Measurements from ENCODE around the gene LONRF3. TPM values are rescaled to one million over a fixed set of nuclear protein-coding genes. Genes with fewer than 3 reads are reported as not detected.

LONRF3 gene
- total and polyA plus RNA-seq, 2 of the 13 experiments (the other 11 are each of a cell fraction or from before 2014, with no cell fraction given), result 4.8 to 11.6 TPM

DNA sequence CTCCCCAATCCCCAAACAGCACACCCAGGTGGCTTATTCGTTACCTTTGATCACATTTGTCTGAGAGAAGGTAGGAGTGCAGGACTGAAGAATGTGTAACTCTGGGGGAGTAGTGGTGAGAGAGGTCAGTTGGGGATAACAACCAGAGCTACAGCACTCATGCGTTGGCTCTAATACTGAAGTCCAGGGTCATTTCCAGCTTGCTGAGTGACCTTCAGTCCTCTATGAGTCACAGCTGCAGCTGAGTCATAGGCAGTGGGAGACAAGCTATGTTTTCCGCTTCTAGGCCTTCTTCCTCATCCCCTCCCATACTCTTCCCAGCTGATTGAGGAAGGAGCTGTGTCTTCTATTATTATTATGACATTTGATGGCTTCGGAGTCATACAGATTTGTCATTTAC is 66.8 kb downstream of the LONRF3 start (continued):
- TF ChIP-seq, protein P1, sequence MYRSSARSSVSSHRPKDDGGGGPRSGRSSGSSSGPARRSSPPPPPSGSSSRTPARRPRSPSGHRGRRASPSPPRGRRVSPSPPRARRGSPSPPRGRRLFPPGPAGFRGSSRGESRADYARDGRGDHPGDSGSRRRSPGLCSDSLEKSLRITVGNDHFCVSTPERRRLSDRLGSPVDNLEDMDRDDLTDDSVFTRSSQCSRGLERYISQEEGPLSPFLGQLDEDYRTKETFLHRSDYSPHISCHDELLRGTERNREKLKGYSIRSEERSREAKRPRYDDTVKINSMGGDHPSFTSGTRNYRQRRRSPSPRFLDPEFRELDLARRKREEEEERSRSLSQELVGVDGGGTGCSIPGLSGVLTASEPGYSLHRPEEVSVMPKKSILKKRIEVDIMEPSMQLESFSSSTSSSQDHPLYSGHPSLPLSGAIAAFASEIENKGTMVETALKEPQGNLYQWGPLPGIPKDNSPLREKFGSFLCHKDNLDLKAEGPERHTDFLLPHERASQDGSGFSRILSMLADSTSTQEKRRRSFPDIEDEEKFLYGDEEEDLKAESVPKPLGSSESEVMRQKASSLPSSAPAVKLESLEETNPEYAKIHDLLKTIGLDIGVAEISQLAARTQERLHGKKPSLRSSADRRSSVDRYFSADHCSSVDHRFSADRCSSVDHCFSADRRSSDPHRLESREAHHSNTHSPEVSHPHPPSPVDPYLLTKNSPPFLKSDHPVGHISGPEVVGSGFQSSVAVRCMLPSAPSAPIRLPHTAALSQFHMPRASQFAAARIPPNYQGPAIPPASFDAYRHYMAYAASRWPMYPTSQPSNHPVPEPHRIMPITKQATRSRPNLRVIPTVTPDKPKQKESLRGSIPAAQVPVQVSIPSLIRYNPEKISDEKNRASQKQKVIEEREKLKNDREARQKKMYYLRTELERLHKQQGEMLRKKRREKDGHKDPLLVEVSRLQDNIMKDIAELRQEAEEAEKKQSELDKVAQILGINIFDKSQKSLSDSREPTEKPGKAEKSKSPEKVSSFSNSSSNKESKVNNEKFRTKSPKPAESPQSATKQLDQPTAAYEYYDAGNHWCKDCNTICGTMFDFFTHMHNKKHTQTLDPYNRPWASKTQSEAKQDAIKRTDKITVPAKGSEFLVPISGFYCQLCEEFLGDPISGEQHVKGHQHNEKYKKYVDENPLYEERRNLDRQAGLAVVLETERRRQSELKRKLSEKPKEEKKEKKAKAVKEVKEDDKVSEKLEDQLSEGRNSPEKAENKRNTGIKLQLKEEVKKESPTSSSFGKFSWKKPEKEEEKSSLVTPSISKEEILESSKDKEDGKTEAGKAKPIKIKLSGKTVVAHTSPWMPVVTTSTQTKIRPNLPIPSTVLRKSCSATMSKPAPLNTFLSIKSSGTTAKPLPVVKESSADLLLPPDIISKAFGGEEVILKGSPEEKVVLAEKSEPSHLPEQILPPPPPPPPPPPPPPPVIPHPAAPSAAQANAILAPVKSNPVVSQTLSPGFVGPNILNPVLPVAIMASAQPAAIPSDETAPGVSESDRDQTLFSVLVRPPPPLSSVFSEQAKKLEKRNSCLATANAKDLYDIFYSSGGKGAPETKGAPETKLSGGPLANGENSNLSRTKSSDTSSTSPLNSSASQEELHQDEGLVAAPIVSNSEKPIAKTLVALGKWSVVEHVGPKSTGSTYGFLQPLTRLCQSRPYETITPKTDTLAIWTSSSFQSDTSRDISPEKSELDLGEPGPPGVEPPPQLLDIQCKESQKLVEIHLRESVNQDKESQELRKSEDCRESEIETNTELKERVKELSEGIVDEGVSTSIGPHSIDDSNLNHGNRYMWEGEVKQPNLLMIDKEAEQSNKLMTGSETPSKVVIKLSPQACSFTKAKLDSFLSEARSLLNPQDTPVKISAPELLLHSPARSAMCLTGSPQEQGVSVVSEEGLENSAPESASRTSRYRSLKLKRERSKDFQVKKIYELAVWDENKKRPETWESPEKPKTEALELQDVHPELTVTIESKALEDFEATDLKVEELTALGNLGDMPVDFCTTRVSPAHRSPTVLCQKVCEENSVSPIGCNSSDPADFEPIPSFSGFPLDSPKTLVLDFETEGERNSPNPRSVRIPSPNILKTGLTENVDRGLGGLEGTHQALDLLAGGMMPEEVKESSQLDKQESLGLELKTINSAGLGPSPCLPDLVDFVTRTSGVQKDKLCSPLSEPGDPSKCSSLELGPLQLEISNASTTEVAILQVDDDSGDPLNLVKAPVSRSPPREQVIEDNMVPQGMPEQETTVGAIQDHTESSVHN (CRISPR knock-in tag; IDR thresholded peaks at IDR 0.05), result no peak
- TF ChIP-seq ELF3 (CRISPR knock-in tag; IDR thresholded peaks at IDR 0.05) (peak; percentile 44; the same call in 1 of the 2 replicates), RFX1 (IDR thresholded peaks at IDR 0.05) (no peak), FOSL2 (CRISPR knock-in tag; IDR thresholded peaks at IDR 0.05) (peak; percentile 99), HNF4A (CRISPR knock-in tag; IDR thresholded peaks at IDR 0.05) (peak; percentile 57; the same call in 1 of the 2 replicates), ZNF530 (CRISPR knock-in tag; IDR thresholded peaks at IDR 0.05; ENCODE audit: low read depth) (no peak), NCOR1 (IDR thresholded peaks at IDR 0.05; ENCODE audit: borderline replicate concordance, low read length) (peak; percentile 46; the same call in 1 of the 2 replicates), ESRRA (CRISPR knock-in tag; IDR thresholded peaks at IDR 0.05; ENCODE audit: low read depth) (peak; percentile 92), FOSL1 (CRISPR knock-in tag; IDR thresholded peaks at IDR 0.05; ENCODE audit: borderline replicate concordance) (peak; percentile 80; the same call in 1 of the 2 replicates), RARG (CRISPR knock-in tag; IDR thresholded peaks at IDR 0.05; ENCODE audit: low read depth) (no peak), NCOA2 (CRISPR knock-in tag; IDR thresholded peaks at IDR 0.05) (peak; percentile 14; the same call in 1 of the 2 replicates), JUNB (CRISPR knock-in tag; IDR thresholded peaks at IDR 0.05; ENCODE audit: borderline replicate concordance) (peak; percentile 37; the same call in 1 of the 2 replicates), ZNF549 (CRISPR knock-in tag; IDR thresholded peaks at IDR 0.05) (peak; percentile 77; the same call in 1 of the 2 replicates), GABPA (IDR thresholded peaks at IDR 0.05; ENCODE audit: low read depth, low read length) (no peak), GABPA (CRISPR knock-in tag; IDR thresholded peaks at IDR 0.05; ENCODE audit: low read depth) (no peak), SOX6 (IDR thresholded peaks at IDR 0.05) (no peak), SOX6 (CRISPR knock-in tag; IDR thresholded peaks at IDR 0.05) (no peak), ZNF441 (CRISPR knock-in tag; IDR thresholded peaks at IDR 0.05; ENCODE audit: borderline replicate concordance) (no peak), TEAD3 (CRISPR knock-in tag; optimal IDR thresholded peaks at IDR 0.05; ENCODE audit: borderline replicate concordance) (peak; percentile 51)
- TF ChIP-seq, protein P2, sequence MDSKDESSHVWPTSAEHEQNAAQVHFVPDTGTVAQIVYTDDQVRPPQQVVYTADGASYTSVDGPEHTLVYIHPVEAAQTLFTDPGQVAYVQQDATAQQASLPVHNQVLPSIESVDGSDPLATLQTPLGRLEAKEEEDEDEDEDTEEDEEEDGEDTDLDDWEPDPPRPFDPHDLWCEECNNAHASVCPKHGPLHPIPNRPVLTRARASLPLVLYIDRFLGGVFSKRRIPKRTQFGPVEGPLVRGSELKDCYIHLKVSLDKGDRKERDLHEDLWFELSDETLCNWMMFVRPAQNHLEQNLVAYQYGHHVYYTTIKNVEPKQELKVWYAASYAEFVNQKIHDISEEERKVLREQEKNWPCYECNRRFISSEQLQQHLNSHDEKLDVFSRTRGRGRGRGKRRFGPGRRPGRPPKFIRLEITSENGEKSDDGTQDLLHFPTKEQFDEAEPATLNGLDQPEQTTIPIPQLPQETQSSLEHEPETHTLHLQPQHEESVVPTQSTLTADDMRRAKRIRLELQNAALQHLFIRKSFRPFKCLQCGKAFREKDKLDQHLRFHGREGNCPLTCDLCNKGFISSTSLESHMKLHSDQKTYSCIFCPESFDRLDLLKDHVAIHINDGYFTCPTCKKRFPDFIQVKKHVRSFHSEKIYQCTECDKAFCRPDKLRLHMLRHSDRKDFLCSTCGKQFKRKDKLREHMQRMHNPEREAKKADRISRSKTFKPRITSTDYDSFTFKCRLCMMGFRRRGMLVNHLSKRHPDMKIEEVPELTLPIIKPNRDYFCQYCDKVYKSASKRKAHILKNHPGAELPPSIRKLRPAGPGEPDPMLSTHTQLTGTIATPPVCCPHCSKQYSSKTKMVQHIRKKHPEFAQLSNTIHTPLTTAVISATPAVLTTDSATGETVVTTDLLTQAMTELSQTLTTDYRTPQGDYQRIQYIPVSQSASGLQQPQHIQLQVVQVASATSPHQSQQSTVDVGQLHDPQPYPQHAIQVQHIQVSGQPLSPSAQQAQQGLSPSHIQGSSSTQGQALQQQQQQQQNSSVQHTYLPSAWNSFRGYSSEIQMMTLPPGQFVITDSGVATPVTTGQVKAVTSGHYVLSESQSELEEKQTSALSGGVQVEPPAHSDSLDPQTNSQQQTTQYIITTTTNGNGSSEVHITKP (CRISPR knock-in tag; IDR thresholded peaks at IDR 0.05; ENCODE audit: low read depth), result no peak

Measured in HepG2 (cell line).